OCI-LY1 (cell line): ENCODE results near the gene FNBP1.

ENCODE experiments used
- H2AFZ ChIP-seq: fragments of 200-600 bp; sonication (generic), shearing (Covaris generic); 2 replicates; pipeline ENCODE4 v1.6.0; 2014; ENCODE audit warnings: antibody characterized with exemption, mild to moderate bottlenecking, low read length
- H3F3A ChIP-seq: fragments of 200-600 bp; sonication (generic), shearing (Covaris generic); 2 replicates; pipeline ENCODE4 v1.6.0; 2014; ENCODE audit warnings: mild to moderate bottlenecking, antibody characterized with exemption, low read length, moderate library complexity; ENCODE audit not compliant: insufficient read depth
- H3K27ac ChIP-seq: fragments of 200-600 bp; sonication (generic); 2 replicates; pipeline ENCODE4 v1.5.1; 2014; ENCODE audit warnings: low read length, mixed run types, mild to moderate bottlenecking, low read depth; ENCODE audit not compliant: poor library complexity, severe bottlenecking
- H3K27me3 ChIP-seq: fragments of 200-600 bp; sonication (generic); 2 replicates; pipeline ENCODE4 v1.6.0; 2014; ENCODE audit warnings: antibody characterized with exemption, mild to moderate bottlenecking, low read length, moderate library complexity; ENCODE audit not compliant: insufficient read depth
- H3K36me3 ChIP-seq: fragments of 200-600 bp; sonication (generic); 2 replicates; pipeline ENCODE4 v1.6.1; 2014; ENCODE audit warnings: mild to moderate bottlenecking, antibody characterized with exemption, low read length, moderate library complexity, mixed read lengths; ENCODE audit not compliant: insufficient read depth
- H3K4me1 ChIP-seq: fragments of 200-600 bp; sonication (generic); 2 replicates; pipeline ENCODE4 v1.5.1; 2014; ENCODE audit warnings: mild to moderate bottlenecking, low read length, moderate library complexity; ENCODE audit not compliant: insufficient read depth, severe bottlenecking
- H3K4me2 ChIP-seq: fragments of 200-600 bp; sonication (generic), shearing (Covaris generic); 2 replicates; pipeline ENCODE4 v1.6.1; 2014; ENCODE audit warnings: low read length
- H3K4me3 ChIP-seq: fragments of 200-600 bp; sonication (generic); 2 replicates; pipeline ENCODE4 v1.5.1; 2014; ENCODE audit warnings: low read length, low read depth, mild to moderate bottlenecking, mixed read lengths; ENCODE audit not compliant: poor library complexity, severe bottlenecking
- H3K79me2 ChIP-seq: fragments of 200-600 bp; shearing (Covaris generic); 2 replicates; pipeline ENCODE4 v1.6.1; 2016; ENCODE audit warnings: mixed run types, low read length, mixed read lengths; ENCODE audit not compliant: insufficient read depth
- H3K9ac ChIP-seq: fragments of 200-600 bp; sonication (generic), shearing (Covaris generic); 2 replicates; pipeline ENCODE4 v1.6.1; 2014; ENCODE audit warnings: mild to moderate bottlenecking, low read length, mixed read lengths
- H3K9me2 ChIP-seq: fragments of 200-600 bp; sonication (generic), shearing (Covaris generic); 2 replicates; pipeline ENCODE4 v1.6.1; 2014; ENCODE audit warnings: low read depth, mild to moderate bottlenecking, low read length, mixed read lengths
- H3K9me3 ChIP-seq: fragments of 200-600 bp; shearing (Covaris generic); 2 replicates; pipeline ENCODE4 v1.6.1; 2014; ENCODE audit warnings: low read length, mixed read lengths
- H4K20me1 ChIP-seq: fragments of 200-600 bp; sonication (generic), shearing (Covaris generic); 2 replicates; pipeline ENCODE4 v1.6.0; 2016; ENCODE audit warnings: mild to moderate bottlenecking, low read length; ENCODE audit not compliant: insufficient read depth
- CTCF ChIP-seq: fragments of 200-600 bp; sonication (generic), shearing (Covaris generic); IDR thresholded peaks from 2 replicates; pipeline ENCODE4 v1.5.1; 2017; ENCODE audit warnings: mild to moderate bottlenecking, antibody characterized with exemption, low read length, moderate library complexity, mixed read lengths
- EZH2 ChIP-seq: fragments of 200-600 bp; sonication (generic), shearing (Covaris generic); IDR thresholded peaks from 2 replicates; pipeline ENCODE4 v1.8.0; 2017; ENCODE audit warnings: borderline replicate concordance, mixed run types, mild to moderate bottlenecking, antibody characterized with exemption, low read length, moderate library complexity, mixed read lengths

The FNBP1 gene

DNA sequence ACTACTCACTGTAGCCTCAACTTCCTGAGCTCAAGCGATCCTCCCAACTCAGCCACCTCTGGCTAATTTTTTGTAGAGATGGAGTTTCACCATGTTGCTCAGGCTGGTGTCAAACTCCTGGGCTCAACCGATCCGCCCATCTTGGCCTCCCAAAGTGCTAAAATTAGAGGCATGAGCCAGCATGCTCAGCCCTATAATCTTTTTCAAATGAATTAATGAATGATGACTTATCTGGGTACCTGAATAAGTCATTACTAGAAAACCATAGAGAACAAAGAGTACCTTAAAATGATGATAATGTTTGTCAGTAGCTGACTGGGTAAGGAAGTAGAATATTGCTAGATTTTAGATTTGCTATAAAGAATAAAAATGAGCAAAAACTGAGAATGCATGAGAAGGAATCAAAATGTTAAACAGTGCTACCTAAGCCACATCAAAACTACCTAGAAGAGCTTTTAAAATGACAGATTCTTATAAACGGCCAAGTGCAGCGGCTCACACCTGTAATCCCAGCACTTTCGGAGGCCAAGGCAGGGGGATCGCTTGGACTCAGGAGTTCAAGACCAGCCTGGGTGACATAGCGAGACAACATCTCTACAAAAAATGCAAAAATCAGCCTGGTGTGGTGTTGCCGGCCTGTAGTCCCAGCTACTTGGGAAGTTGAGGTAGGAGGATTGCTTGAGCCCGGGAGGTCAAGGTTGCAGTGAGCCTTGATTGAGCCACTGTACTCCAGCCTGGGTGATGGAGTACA is 13.6 kb downstream of the FNBP1 start:
- H3K27ac ChIP-seq = no peak overlapping the region
- no peak overlapping the region for H3K9ac ChIP-seq
- H3K4me3 ChIP-seq = no peak overlapping the region
- no peak for TF ChIP-seq CTCF
- no peak for TF ChIP-seq EZH2
- no peaks in the 10 kb centered on the region for H3K9me2 ChIP-seq
- H3K4me2 ChIP-seq = no peak overlapping the region
- no peaks in the 10 kb centered on the region for H3K36me3 ChIP-seq
- no peaks in the 10 kb centered on the region for H3K79me2 ChIP-seq
- H3K9me3 ChIP-seq = no peaks in the 10 kb centered on the region
- H3F3A ChIP-seq = no peaks in the 10 kb centered on the region
- no peaks in the 10 kb centered on the region for H3K4me1 ChIP-seq
- H4K20me1 ChIP-seq = no peaks in the 10 kb centered on the region
- H2AFZ ChIP-seq = no peak overlapping the region
- no peaks in the 10 kb centered on the region for H3K27me3 ChIP-seq

- H3K4me2 ChIP-seq = no peak overlapping the region
- TF ChIP-seq CTCF = no peak
- no peak for TF ChIP-seq EZH2
- H3K27me3 ChIP-seq = no peaks in the 10 kb centered on the region
- no peaks in the 10 kb centered on the region for H3F3A ChIP-seq
- no peaks in the 10 kb centered on the region for H4K20me1 ChIP-seq
- H3K9me3 ChIP-seq = no peaks in the 10 kb centered on the region
- no peak overlapping the region for H3K9ac ChIP-seq
- H3K36me3 ChIP-seq = no peaks in the 10 kb centered on the region
- no peaks in the 10 kb centered on the region for H3K4me1 ChIP-seq
- H2AFZ ChIP-seq = no peak overlapping the region
- H3K9me2 ChIP-seq = no peaks in the 10 kb centered on the region
- no peak overlapping the region for H3K27ac ChIP-seq
- no peak overlapping the region for H3K4me3 ChIP-seq
- no peaks in the 10 kb centered on the region for H3K79me2 ChIP-seq
Observed at GRCh38 chr9:130028493-130029222, 14.3 kb downstream of the FNBP1 start.

GRCh38 chr9:130027533-130028365 is 15.2 kb downstream of the FNBP1 start:
- Histone ChIP-seq H3K9ac (no peak overlapping the region), H3K36me3 (no peaks in the 10 kb centered on the region), H3K4me3 (no peak overlapping the region), H2AFZ (no peak overlapping the region), H3K9me2 (no peaks in the 10 kb centered on the region), H3K27ac (no peak overlapping the region), H3F3A (no peaks in the 10 kb centered on the region), H3K9me3 (no peaks in the 10 kb centered on the region), H4K20me1 (no peaks in the 10 kb centered on the region), H3K79me2 (no peaks in the 10 kb centered on the region), H3K4me1 (no peaks in the 10 kb centered on the region), H3K4me2 (no peak overlapping the region), H3K27me3 (no peaks in the 10 kb centered on the region)
- TF ChIP-seq CTCF (no peak), EZH2 (no peak)
